Measurements from ENCODE around the gene RABEPK.

- TF ChIP-seq POLR2A (IDR thresholded peaks at IDR 0.05; ENCODE audit: low read length) (peak; percentile 98), GATA1 (IDR thresholded peaks at IDR 0.05; ENCODE audit: low read depth, low read length) (no peak)
Observed at GRCh38 chr9:125241000-125241862, 40.9 kb downstream of the RABEPK start, which contains the start of gene HSPA5.

Measured in erythroblast (primary cell).